HG02870 (cell line): ENCODE results near the gene TXNRD2.

Source experiments
- ATAC-seq: cut with Tn5 transposase; IDR thresholded peaks from one replicate; pipeline ENCODE4 v1.9.1; 2021; ENCODE audit warnings: mild to moderate bottlenecking, moderate library complexity; ENCODE audit not compliant: unreplicated experiment

Gene TXNRD2

GRCh38 chr22:19941365-19942082 is at the start of gene TXNRD2, which contains the start of gene COMT:
Gene TXNRD2 (minus strand): TSS chr22:19941818. CDS start chr22:19941803, 15 bp downstream.
Gene COMT (plus strand): TSS chr22:19941772. CDS start chr22:19962527, 20,755 bp downstream.
- no peak for ATAC-seq

GRCh38 chr22:19991395-19991644 is 49.7 kb upstream of the TXNRD2 start:
- no peak for ATAC-seq

DNA sequence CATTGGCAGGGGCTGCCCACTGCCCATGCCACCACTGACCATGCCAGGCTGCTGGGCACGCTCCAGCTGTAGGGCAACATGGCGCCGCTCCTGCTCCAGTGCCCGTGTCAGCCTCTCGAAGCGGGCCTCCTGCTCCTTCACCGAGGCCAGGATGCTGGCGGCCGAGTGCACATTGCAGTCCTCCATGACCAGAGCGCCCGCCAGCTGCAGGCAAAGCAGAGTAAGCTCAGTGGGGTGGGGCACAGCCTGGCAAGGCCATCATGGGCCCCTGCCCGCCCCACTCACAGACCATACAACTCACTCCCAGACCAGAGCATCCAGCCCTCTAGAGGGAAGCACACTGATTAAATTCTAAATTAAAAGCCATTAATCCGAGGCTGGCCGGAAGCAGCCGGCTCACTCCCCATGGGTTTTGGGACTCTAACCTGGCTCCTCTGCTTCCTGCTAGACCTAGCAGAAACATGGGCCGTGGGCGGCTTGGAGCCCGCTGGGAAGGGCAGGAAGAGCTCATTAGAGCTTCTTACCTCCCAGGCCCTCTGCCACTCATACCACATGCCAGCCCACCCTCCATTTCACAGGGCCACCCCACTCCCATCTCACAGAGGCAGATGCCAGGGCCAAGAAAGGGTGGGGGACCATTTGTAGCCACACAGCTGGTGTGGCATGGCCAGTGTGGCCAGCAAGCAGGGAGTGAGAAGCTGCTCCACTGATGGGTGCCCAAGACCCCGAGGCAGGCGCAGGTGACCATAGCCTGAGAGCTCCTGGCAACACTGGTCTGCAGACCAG is 49.2 kb upstream of the TXNRD2 start:
- ATAC-seq: no peak

DNA sequence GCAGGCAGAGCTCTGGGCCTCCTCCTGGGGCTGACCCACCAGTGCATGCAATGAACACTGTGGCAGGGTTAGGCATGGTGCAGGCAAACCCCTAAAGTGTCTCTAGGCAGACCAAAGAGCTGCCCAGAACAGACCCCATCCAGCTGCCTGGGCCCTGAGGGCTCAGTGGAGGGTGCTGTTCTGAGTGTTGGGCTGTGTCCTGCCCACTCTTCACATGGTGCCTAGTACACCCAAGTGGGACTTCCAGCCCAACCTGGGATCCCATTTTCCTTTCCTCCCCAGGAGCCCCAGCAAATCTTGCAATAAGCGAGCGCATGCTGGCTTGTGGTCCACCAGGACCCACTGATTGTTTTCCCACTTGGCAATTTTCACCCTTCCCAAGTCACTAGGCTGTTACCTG is 48.6 kb upstream of the TXNRD2 start:
- no peak for ATAC-seq

- no peak for ATAC-seq
Observed at GRCh38 chr22:19989725-19990067, 48.1 kb upstream of the TXNRD2 start.

DNA sequence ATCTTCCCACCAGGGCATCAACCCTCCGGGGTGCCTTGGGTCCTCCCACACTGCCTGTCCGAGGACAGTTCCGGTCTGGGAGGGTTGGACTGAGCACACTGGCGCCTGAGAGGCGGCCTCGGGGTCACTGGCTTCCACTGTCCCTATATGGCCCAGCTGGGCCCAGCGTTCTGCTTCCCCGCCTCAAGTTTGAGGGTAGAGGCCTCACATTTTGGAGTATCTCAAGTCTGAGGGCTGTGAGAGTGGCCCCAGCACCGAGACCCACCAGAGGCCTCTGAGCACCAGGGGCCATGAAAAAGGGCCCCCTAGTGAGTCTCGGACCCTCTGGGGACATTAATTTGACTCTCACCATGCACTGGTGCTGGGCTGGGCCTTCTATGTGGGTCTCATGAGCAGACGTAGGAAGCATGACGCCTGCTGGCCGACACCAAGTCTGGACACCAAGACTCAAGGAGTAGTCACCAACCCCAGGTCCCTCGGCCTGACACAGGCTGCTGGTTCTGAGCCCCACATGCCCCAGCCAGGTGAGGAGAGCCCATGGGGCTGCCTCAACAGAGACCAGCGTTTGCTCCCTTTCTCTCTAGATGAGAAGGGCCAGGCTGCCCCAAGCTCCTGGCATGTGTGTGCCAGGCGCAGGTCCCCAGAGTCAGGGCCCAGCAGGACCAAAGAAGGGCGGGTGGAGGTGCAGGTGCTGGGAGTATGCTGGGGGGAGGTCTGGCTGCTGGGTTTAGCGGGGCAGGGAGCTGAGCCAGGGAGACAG is 47.5 kb upstream of the TXNRD2 start:
- no peak for ATAC-seq

- no peak for ATAC-seq
Observed at GRCh38 chr22:19988331-19988808, 46.8 kb upstream of the TXNRD2 start.

- no peak for ATAC-seq
Observed at GRCh38 chr22:19987394-19988306, 46.0 kb upstream of the TXNRD2 start.

DNA sequence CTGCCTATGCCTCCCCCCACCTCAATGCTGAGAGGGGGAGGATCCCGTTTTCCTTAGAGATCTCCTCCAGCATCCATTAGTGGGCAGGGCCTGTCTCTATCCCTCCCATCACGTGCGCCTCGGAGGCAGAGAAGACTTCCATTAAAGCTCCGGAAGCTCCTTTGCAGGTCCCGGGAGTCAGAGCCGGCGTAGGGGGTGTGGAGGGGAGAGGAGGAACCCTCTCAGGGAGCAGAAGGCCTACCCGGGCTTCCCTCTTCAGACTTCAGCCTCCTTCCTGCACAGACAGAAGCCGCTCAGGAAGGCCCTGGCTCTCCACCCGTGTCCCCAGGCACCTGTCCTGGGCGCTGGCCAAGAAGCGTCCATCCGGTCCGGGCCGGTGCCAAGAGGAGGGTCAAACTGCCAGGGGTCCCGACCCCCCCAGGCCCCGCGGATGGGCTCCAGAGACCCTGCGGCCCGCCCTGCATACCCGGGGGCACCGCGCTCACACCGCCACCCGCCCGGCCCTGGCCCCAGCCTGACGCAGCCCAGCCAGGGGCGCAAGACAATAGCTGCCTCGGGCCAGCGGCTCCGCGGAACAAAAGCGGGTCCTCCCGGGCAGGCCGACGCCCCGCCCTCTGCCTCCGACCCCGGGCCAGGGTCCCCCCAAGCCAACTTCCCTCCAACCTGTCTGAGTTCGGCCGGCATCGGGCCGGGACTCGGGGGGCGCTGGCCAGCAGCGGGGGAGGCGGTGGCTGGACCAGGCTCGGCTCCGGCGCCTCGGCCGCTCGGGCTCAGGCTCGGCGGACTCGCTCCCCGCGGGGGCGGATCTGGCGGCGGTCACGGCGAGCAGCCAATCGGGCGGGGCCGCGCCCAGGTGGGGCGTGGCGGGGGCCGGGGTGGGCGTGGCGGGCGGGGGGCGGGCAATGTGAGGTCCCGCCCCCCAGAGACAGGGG is 45.1 kb upstream of the TXNRD2 start:
- ATAC-seq: peak; percentile 42

GRCh38 chr22:19986011-19986409 is 44.4 kb upstream of the TXNRD2 start:
- ATAC-seq: no peak

DNA sequence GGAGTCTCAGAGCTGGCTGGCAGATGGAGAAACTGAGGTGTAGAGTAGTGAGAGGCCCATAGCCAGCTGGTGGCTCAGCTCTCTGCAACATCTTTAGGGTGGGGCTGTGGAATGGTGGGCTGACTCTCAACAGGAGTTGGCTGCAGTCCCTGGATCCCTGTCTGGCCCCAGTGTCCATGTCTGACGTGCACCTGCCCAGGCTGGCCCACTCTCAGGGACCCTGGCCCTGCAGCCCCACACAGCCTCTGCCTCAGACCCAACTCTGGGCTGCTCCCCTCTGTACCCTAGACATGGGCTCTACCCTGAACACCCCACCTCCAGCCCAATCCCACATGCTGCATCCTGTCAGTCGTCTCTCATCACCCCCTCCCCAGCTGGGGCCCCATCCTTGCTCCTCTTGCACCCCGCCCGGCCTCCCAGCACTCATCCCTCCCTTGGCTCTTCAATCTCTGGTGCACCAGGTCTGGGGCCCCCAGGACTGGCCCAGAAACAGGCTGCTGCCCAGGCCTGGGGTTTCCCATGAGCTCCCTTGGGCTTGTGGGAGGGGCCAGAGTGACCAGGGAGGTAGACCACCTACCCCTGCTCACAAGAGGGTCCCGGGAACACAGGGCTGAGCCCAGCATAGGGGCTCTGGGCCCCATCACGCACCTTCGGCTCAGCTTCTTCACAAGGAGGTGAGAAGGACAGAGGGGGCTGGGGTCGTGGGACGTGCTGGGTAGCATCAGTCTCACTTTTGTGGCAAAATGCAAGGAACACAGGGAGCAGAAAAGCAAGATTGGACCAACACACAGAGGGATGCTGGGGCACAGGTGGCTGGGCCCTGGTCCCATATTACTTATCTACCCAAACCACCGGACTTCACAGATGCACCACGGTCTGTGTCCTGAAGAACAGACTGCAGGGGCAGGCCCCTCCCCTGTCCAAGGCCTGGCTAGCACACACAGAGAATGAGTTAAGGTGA is 43.5 kb upstream of the TXNRD2 start:
- no peak for ATAC-seq

DNA sequence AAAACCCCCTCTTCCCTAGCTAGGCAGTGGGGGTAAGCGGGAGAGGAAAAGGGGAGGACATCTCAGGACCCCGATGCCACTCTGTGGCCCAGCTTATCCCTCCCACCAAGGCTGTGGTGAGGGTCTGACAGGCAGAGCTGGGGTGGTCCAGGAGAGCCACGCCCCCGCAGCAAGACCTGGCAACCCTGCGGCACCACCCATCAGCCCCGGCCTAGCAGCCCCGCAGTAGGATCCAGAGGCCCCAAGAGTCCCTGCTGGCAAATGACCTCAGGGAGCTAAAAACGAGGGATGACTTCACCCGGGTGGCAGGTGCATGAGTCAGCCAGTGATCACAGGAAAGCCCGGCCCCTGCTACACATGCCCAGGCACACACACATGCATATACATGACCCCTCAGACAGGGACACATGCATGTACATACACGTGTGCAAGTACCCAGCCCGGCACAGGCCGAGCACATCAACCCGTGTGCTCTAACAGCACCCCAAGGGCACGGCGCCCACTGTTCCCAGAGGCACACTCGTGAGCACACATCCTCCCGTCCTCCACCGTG is 42.7 kb upstream of the TXNRD2 start:
- no peak for ATAC-seq

- no peak for ATAC-seq
Observed at GRCh38 chr22:19983741-19984140, 42.1 kb upstream of the TXNRD2 start.

GRCh38 chr22:19982991-19983578 is 41.5 kb upstream of the TXNRD2 start:
- ATAC-seq: no peak

- ATAC-seq: no peak
Observed at GRCh38 chr22:19981961-19982920, 40.6 kb upstream of the TXNRD2 start.

DNA sequence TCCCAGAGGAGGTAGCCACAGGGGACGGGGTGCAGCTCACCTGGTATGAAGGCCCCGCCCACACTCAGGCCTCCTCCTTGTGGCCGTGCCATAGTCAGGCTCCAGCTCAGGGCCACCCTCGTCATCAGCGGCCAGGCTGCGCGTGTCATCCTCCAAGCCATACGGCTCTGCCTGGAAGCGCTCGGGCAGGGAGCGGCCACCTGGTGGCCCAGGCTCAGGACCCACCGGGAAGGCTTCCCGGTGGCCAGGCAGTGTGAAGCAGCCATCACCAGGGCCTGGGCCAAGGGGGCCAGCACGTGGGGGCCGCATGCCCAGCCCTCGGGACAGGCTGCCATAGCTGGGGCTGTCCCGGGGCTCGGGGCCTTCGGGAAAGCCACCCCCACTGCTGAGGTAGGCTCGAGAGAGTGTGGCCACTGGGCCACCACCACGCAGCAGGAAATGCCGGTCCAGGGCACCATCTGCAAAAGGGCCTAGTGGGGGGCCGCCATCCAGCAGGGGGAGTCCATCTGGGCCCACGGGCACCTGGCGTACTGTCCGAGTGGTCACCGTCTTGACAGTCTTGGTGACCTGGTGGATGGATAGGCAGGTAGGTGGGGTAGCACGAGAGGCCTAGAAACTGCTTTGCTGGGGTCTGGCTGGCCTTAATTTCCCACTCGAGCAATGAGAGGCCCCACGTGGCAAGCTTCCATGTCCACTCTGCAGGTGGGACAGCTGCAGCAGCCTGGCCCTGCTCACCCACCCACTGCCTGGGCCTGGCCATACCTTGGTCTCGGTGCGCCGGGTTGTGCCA is 39.7 kb upstream of the TXNRD2 start:
- ATAC-seq: no peak
